Superior temporal gyrus (tissue), 1 donor: Measurements from ENCODE around the gene PSENEN.

ENCODE experiments used
- DNase-seq: peaks from one replicate; pipeline ENCODE4 v3.0.0-alpha.2; 2016; ENCODE audit errors: extremely low spot score

PSENEN gene

DNA sequence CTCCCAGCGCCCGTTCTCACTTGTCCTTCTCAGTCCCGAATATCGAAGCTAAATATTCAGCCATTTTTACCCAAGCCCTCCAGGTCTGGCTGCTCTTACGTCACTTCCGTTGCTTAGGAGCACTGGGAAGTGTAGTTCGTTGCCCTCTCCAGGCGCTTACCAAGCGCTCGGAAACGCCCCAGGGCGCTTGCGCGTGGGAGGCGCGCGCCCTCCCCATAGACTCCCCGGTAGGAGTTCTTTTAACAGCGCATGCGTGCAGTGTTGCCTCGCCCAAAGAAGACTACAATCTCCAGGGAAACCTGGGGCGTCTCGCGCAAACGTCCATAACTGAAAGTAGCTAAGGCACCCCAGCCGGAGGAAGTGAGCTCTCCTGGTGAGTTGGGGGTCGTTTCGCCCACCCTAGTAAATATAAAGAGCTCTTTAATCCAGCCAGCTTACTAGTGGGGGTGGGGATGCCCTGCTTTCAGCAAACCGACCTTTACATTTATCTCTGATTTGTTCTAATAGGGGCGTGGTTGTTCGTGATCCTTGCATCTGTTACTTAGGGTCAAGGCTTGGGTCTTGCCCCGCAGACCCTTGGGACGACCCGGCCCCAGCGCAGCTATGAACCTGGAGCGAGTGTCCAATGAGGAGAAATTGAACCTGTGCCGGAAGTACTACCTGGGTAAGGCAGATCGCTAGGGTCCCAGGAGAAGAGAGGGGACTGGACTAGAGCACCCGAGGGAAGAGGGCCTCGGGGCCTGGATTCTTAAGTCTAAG lies at the start of gene PSENEN, which contains the start of gene U2AF1L4:
PSENEN (plus strand) TSS at position 324 of the 759 bp plus-strand sequence; CDS start at position 604, 280 bp downstream.
U2AF1L4 (minus strand) TSS at position 91 of the 759 bp plus-strand sequence; CDS start at position 64, 27 bp downstream.
- peak; percentile 100 for DNase-seq

GRCh38 chr19:35695895-35696422 lies 49.5 kb upstream of the PSENEN start:
- DNase-seq = no peak

GRCh38 chr19:35696835-35697234 lies 48.6 kb upstream of the PSENEN start:
- DNase-seq = no peak

- peak; percentile 99 for DNase-seq
These were observed 43.0 kb upstream of the PSENEN start for GRCh38 chr19:35702223-35703012.

DNA sequence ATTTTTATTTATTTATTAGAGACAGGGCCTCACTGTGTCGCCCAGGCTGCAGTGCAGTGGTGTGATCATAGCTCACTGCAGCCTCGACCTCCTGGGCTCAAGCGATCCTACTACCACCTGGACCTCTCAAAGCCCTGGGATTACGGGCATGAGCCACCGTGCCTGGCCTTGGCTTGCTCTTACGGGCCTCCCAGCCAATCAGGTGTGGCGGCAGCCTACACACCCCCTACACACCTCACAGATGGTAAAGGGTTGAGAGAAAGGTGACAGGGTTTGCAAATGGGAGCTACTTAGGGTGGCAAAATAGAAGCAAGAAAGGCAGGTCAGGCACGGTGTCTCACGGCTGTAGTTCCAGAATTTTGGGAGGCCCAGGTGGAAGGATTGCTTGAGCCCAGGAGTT lies 42.1 kb upstream of the PSENEN start:
- DNase-seq = no peak

DNA sequence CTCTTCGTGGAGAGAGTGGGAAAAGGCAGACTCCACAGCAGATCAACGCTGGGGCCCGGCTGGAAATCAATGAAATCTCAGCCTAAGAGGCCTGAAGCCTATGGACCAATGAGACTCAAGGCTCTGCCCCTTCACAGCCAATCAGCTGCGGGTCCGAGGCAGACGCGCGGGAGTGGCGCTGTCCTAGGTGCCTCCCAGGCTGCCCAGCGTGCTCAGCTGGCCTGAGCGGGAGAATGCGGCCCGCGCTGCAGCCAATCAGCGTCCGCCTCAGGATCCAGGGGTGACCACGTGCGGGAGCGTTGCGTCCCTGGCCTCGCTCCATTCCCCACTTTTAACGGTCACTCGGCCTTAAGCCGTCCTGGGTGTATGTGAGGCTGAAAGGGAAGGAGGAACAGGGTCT lies 41.2 kb upstream of the PSENEN start, which contains the start of gene ZBTB32:
ZBTB32 (plus strand) TSS at position 341 of the 400 bp plus-strand sequence. CDS start 10,069 bp downstream, outside the sequence.
- no peak for DNase-seq

DNA sequence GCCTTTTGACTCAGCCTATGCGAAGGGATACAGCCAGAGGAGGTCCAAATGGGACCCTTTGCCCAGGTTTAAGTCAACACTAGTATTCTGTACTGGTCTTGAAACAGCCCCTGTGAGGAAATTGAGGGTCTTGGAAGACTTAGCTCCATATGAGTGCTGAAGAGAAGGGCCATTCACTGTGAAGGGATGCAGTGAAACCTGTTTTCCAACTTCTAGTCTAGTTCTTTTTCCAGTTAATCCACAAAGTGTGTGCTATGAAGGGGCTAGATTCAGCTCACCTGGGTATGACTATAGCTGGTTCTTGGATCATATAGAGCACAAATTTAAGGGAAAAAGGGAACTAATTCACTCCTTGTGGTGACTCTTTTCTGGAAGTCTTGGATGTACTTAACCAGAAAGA lies 37.1 kb upstream of the PSENEN start:
- no peak for DNase-seq

DNA sequence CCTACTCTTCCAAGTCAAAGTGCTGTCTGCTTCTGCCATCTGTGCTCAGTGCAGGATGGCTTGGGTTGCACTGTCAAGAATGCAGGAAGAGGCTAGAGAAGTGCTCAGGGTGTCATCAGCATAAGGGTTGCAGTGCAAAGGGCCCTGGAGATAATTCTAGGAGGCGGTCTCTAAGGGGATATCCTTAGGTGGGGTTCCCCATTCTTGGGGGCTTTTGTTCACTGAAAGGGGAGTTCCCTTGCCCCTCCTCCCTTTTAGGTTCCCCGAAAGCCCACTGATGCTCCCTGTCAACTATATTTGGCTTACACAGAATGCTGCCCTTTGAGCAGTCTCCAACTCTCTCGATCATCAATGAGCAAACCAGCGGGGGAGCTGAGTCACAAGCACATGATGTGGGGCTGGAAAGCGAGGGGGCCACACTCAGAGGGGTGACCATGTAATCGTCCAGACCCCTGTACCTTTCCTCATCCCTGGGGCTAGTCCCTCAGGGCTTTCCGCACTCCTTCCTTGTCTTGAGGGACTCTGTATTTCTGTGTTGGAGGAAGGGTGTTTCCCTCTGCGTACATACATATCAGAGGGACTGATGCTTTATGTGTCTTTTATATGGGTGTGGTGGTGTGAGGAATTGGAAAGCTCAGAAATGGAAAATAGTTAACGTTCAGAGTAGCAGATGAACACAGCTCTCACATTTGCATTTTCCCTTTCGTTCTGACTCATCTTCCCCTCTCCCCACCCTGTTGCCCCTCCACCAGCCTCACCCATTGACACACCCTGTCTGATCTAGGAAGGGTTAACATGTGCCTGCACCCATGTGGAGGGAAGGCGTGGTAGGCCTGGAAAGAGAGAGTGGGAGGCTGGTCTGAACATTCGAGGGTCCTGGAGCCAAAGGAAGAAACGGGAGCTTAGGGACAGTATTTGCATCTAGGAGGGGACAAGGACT lies 34.4 kb upstream of the PSENEN start:
- no peak for DNase-seq

GRCh38 chr19:35712567-35713505 lies 32.6 kb upstream of the PSENEN start:
- no peak for DNase-seq

DNA sequence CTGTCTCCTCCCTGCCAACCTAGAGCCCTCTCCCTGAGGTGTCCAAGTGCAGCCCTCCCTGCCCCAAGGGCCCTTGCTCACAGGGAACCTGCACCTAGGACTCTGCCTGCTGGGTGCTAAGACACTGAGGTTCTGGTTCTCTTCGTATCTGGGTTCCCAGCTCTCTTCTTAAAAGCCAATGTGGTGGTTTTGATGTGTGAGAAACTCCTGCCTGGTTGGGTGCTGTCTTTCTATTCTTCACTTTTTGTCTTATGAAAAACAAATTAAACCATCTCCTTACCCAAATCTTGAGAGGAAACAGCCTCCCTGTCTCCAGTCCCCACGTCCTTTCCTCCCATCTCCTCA lies 32.0 kb upstream of the PSENEN start:
- DNase-seq = no peak

DNA sequence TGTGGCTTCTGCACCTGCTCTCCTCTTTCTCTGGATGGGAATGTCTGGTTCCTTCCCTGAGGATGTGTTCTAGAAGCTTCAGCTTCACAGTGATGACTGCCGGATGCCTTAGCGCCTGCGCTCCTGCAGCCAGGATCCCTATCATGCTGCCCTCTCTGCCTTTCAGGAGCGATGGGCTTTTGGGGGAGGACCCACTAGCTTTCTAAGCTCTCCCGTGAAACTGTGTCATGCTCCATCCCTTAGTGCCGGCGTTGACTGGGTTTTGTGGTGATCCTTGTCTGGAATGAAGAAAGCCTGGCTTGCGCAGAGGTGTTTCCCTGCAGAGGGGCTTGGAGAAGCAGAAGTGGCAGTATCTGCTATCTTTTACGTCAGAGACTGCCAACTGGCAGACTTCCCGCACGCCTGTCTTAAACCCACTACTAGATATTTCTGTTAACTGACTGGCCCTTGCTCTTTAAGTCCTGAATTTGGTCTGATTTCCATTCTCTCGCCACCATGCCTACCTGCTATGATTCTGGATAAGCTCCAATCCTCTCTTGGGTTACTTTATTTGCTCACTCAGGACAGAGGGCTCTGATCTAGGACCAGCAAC lies 31.5 kb upstream of the PSENEN start:
- no peak for DNase-seq

GRCh38 chr19:35714601-35715354 lies 30.7 kb upstream of the PSENEN start:
- DNase-seq = no peak

DNA sequence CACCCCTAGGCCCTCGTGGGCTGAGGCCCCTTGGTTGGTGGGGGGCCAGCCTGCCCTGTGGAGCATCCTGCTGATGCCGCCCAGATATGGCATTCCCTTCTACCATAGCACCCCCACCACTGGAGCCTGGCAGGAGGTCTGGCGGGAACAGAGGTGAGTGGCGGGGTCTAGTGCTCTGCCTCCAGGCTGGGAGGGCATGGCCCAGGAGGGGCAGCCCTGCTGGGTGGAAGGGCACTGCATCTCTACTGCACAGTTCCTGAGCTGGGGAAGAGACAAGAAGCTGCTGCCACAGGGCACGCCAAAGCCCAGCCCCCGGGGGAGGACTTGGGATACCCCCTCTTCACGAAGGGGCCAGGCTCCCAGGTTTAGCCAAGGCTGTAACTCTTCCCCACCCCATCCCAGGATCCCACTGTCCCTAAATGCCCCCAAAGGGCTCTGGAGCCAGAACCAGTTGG lies 30.1 kb upstream of the PSENEN start:
- DNase-seq = no peak

DNA sequence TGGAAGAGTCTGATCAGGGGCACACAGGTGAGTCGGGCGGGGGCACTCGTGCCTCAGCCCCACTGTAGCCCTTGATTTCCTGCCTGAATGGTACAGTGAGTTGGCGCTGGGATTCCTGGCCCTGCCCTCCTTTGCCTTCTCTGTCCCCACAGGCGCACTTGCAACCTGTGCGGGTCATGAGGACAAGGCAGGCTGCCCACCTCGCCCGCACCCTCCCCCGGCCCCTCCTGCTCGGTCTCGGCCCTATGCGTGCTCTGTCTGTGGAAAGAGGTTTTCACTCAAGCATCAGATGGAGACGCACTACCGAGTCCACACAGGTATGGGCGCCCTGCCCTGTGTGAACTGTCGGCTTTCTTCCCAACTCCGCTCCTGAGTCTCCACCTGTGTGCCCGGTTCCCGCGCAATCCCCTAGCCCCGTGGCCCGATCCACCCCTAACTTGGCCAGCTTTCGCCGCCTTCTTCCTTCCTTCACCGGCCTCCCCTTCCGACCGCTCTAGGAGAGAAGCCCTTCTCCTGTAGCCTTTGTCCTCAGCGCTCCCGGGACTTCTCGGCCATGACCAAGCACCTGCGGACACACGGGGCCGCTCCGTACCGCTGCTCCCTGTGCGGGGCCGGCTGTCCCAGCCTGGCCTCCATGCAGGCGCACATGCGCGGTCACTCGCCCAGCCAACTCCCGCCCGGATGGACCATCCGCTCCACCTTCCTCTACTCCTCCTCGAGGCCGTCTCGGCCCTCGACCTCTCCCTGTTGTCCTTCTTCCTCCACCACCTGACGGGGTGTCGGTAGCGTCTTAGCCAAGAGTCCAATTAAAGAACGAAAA lies 29.3 kb upstream of the PSENEN start:
- no peak for DNase-seq

DNA sequence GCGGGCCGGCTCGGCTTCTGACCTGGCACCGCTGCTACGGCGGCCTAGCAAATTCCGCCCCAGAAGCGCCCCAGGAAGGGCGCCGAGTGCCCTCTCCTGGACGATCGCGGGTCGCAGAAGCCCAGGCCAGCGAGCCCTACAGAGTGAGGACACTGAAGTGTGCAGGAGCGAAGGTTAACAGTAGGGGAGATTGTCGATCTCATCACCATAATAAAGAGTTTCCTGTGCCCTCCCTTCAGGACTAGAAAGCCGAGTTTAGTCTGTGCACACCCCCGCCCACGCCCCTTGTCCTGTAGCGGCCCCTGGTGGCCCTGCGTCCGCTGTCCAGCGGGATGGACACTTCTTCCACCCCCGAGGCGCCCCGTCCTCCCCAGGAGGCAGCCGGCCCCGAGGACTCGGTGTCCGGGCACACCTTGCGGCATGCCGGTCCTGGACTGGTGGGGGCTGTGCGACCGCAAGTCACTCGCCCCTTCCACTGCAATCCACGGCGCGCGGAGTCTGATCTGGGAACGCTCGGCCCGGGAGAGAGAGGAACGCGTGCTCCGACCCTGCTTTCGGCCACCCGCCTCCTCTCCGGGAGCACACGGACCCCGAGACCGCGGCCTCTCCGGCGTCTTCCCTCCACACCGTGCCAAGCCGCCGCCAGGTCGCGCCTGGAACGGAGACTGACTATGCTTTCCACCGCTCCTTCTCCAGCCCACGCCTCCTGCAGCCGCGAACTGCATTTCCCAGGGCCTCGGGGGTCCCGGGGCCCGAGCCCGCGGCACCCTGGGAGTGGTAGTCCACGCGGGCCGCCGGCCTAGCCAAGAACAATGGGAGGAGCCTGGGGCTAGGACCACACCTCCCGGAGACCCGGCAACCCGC lies 28.4 kb upstream of the PSENEN start:
- DNase-seq = peak; percentile 93

GRCh38 chr19:35717665-35718344 lies 27.6 kb upstream of the PSENEN start, which contains the start of gene KMT2B:
TSS of gene KMT2B (plus strand) at chr19:35718003. CDS start at chr19:35718019, 16 bp downstream.
- no peak for DNase-seq
